HepG2 (cell line): ENCODE data around the gene EPN2. TPM values are rescaled to one million over a fixed set of nuclear protein-coding genes. Genes with fewer than 3 reads are reported as not detected.

ENCODE experiments used
- AHR ChIP-seq: IDR thresholded peaks from 2 replicates; pipeline ENCODE4 v1.6.1; 2018; ENCODE audit warnings: missing genetic modification reagents, missing compliant biosample characterization
- AKNA ChIP-seq: sonication (generic); formaldehyde crosslinking; IDR thresholded peaks from 2 replicates; pipeline ENCODE4 v1.4.0; 2020; ENCODE audit warnings: missing genetic modification reagents, borderline replicate concordance
- ATF6 ChIP-seq: sonication (generic); formaldehyde crosslinking; conservative IDR thresholded peaks from 2 replicates; pipeline ENCODE4 v1.4.0; 2020; ENCODE audit warnings: missing genetic modification reagents
- CHD4 ChIP-seq: fragments of 200-600 bp; sonication (generic); IDR thresholded peaks from 2 replicates; pipeline ENCODE4 v1.7.0; 2017; ENCODE audit warnings: mild to moderate bottlenecking, low read length, borderline replicate concordance
- FLYWCH1 ChIP-seq: sonication (generic); formaldehyde crosslinking; IDR thresholded peaks from 2 replicates; pipeline ENCODE4 v1.8.1; 2023; ENCODE audit warnings: mild to moderate bottlenecking, missing genetic modification reagents
- MED8 ChIP-seq: sonication (generic); formaldehyde crosslinking; IDR thresholded peaks from 2 replicates; pipeline ENCODE4 v1.8.1; 2023; ENCODE audit warnings: mild to moderate bottlenecking, missing genetic modification reagents; ENCODE audit not compliant: insufficient replicate concordance
- NFKB2 ChIP-seq: sonication (generic); formaldehyde crosslinking; IDR thresholded peaks from 2 replicates; pipeline ENCODE4 v1.4.0; 2020; ENCODE audit warnings: missing genetic modification reagents, borderline replicate concordance
- RBM39 ChIP-seq: fragments of 200-400 bp; formaldehyde crosslinking; IDR thresholded peaks from one replicate; pipeline ENCODE4 v1.6.1; 2018; ENCODE audit warnings: antibody characterized with exemption, mild to moderate bottlenecking, low read depth, low read length; ENCODE audit not compliant: poor library complexity, severe bottlenecking
- SP140L ChIP-seq: sonication (generic); formaldehyde crosslinking; IDR thresholded peaks from 2 replicates; pipeline ENCODE4 v1.4.0; 2020; ENCODE audit warnings: missing genetic modification reagents, borderline replicate concordance
- THAP8 ChIP-seq: sonication (generic); formaldehyde crosslinking; IDR thresholded peaks from 2 replicates; pipeline ENCODE4 v1.5.1; 2020; ENCODE audit warnings: missing genetic modification reagents, mild to moderate bottlenecking, borderline replicate concordance
- THAP9 ChIP-seq: sonication (generic); formaldehyde crosslinking; IDR thresholded peaks from 2 replicates; pipeline ENCODE4; 2020; ENCODE audit warnings: missing genetic modification reagents, mild to moderate bottlenecking, borderline replicate concordance
- ZNF12 ChIP-seq: sonication (generic); formaldehyde crosslinking; IDR thresholded peaks from 2 replicates; pipeline ENCODE4 v1.5.0; 2020; ENCODE audit warnings: missing genetic modification reagents
- ZNF251 ChIP-seq: sonication (generic); formaldehyde crosslinking; IDR thresholded peaks from 2 replicates; pipeline ENCODE4 v1.9.0; 2021; ENCODE audit warnings: mild to moderate bottlenecking, missing genetic modification reagents
- ZNF260 ChIP-seq: sonication (generic); formaldehyde crosslinking; IDR thresholded peaks from 2 replicates; pipeline ENCODE4 v1.4.0; 2020; ENCODE audit warnings: missing genetic modification reagents, low read depth, mild to moderate bottlenecking, borderline replicate concordance
- ZNF577 ChIP-seq: sonication (generic); formaldehyde crosslinking; IDR thresholded peaks from 2 replicates; pipeline ENCODE4 v1.4.0; 2020; ENCODE audit warnings: mild to moderate bottlenecking, low read depth, missing genetic modification reagents, borderline replicate concordance
- ZNF619 ChIP-seq: sonication (generic); formaldehyde crosslinking; IDR thresholded peaks from 2 replicates; pipeline ENCODE4 v1.4.0; 2020; ENCODE audit warnings: mild to moderate bottlenecking, missing genetic modification reagents
- polyA plus RNA-seq, 8 experiments: library from polyadenylated mRNA; depleted of rRNA in 3 of 8; stranded (reverse) in 7 of 8; unstranded in 1 of 8; fragments of >200 nt; fragmentation: Illumina TruSeq in 4 of 8; extraction: Trizol in 4 of 8; gene quantifications; 2 replicates each; pipeline versions ENCODE4 v1.2.1 to v1.2.3, GENCODE V29; 2011 to 2016; ENCODE audit warnings: low read depth in 4 of 8, missing spikeins in 1 of 8, mixed read lengths in 1 of 8; ENCODE audit not compliant: insufficient read depth in 1 of 8
- total RNA-seq, 5 experiments: library from RNA; depleted of rRNA; stranded (reverse); fragments of >200 nt; fragmentation: Illumina TruSeq; extraction: Trizol; gene quantifications; 2 replicates each; pipeline ENCODE4 v1.2.3, GENCODE V29; 2016; ENCODE audit warnings: low read depth in 1 of 5

Gene EPN2
- total and polyA plus RNA-seq, 2 of the 13 experiments (the other 11 are each of a cell fraction or from before 2014, with no cell fraction given), result 7.8 to 19.2 TPM

- TF ChIP-seq FLYWCH1 (no peak), THAP8 (CRISPR knock-in tag) (no peak), ATF6 (CRISPR knock-in tag) (no peak), AHR (CRISPR knock-in tag) (peak; percentile 76; the same call in 1 of the 2 replicates), MED8 (peak; percentile 73), AKNA (CRISPR knock-in tag) (0 out of 2 replicates have a peak, but pooled peaks have one; percentile 80), SP140L (CRISPR knock-in tag) (0 out of 2 replicates have a peak, but pooled peaks have one; percentile 41), CHD4 (no peak), THAP9 (CRISPR knock-in tag) (peak; percentile 92), NFKB2 (CRISPR knock-in tag) (peak; percentile 80; the same call in 1 of the 2 replicates), ZNF619 (peak; percentile 41; the same call in 1 of the 2 replicates), ZNF12 (no peak), ZNF260 (no peak), ZNF251 (CRISPR knock-in tag) (no peak), ZNF577 (CRISPR knock-in tag) (no peak), RBM39 (no peak)
These were observed 140.6 kb downstream of the EPN2 start (continued) for GRCh38 chr17:19377602-19378415.
